Activated CD8-positive, alpha-beta T cell treated with anti-CD3 and anti-CD28 coated beads, Interleukin-2, amount 10 ng/mL, durations not matched to agents 7 days and 5 days (primary cell): ENCODE measurements around the gene TMEM222. TPM values are rescaled to one million over a fixed set of nuclear protein-coding genes. Genes with fewer than 3 reads are reported as not detected.
A peak's percentile ranks its signal among the peaks of the same experiment; 100 is the strongest.

Experiments used
- ATAC-seq: fragments of 150-1000 bp; cut with Tn5 transposase; one replicate; pipeline ENCODE4 v1.10.0; 2021; ENCODE audit warnings: moderate library complexity
- CTCF ChIA-PET: fragments of 350-600 bp; sonication (Branson Sonifier 250); formaldehyde crosslinking; loops from one replicate; lab custom pipeline; 2021; ENCODE audit warnings: antibody characterized with exemption; lab: Charles Lee
- POLR2A ChIA-PET: fragments of 350-600 bp; sonication (Branson Sonifier 250); formaldehyde crosslinking; loops from one replicate; lab custom pipeline; 2021; ENCODE audit warnings: antibody characterized with exemption; lab: Charles Lee
- DNase-seq: peaks from one replicate; pipeline ENCODE4 v3.0.0-alpha.2; 2020
- H3K27ac Mint-ChIP-seq: one replicate; pipeline ENCODE4 v1.8.0; 2021; ENCODE audit warnings: mild to moderate bottlenecking, mixed read lengths
- H3K27me3 Mint-ChIP-seq: one replicate; pipeline ENCODE4 v1.8.0; 2021; ENCODE audit warnings: low read depth, mixed read lengths
- H3K36me3 Mint-ChIP-seq: one replicate; pipeline ENCODE4 v1.8.0; 2021; ENCODE audit warnings: low read depth, mixed read lengths
- H3K4me1 Mint-ChIP-seq: one replicate; pipeline ENCODE4 v1.8.0; 2021; ENCODE audit warnings: low read depth, mixed read lengths
- H3K4me3 Mint-ChIP-seq: one replicate; pipeline ENCODE4 v1.8.0; 2021; ENCODE audit warnings: mild to moderate bottlenecking, mixed read lengths
- H3K9me3 Mint-ChIP-seq: one replicate; pipeline ENCODE4 v1.8.0; 2022; ENCODE audit warnings: mixed read lengths; ENCODE audit not compliant: insufficient read depth
- total RNA-seq, 2 experiments: library from RNA; stranded (reverse); gene quantifications; one replicate each; pipeline ENCODE4 v1.2.3, GENCODE V29; 2021

Gene TMEM222
- total RNA-seq, 2 experiments from 2014 or later = 35.2 to 38.5 TPM

DNA sequence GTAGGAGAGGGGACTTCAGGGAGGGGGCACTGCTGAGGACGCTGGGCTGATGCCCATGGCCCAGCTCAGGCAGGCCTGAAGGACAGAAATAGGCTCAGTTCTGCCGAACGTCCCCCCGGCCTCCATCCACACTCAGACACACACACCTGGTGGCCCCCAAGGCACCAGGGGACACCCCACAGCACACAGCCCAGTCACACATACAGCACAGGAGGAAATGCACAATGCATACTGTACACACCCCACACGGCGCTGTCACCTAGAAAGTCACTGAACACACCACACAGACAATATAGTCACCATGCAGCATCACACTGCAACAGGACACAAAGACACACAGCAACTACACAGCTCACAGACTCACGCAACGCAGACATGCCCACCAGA lies 20.4 kb downstream of the TMEM222 start:
- ATAC-seq (peak; percentile 58), DNase-seq (peak; percentile 63)
- H3K27ac Mint-ChIP-seq = peak overlapping the region; percentile 96
- H3K9me3 Mint-ChIP-seq = no peaks in the 10 kb centered on the region
- peak overlapping the region; percentile 91 for H3K4me3 Mint-ChIP-seq
- H3K27me3 Mint-ChIP-seq = no peaks in the 10 kb centered on the region
- CTCF ChIA-PET = interaction anchor here (0.8 to 7.2 kb wide), 12 partner anchors 9 to 265 kb away, joined by 3 to 99 read pairs (median 5); no protein-coding TSS in a partner anchor
- peaks cover 36% of the 10 kb centered on the region for H3K36me3 Mint-ChIP-seq
- POLR2A ChIA-PET = interaction anchor here (0.5 to 5.0 kb wide), 11 partner anchors 10 to 180 kb away, joined by 3 to 56 read pairs (median 4); no protein-coding TSS in a partner anchor
- H3K4me1 Mint-ChIP-seq = peaks cover 54% of the 10 kb centered on the region

- Mint-ChIP-seq H3K36me3 (peaks cover 37% of the 10 kb centered on the region), H3K4me1 (peaks cover 56% of the 10 kb centered on the region), H3K27me3 (no peaks in the 10 kb centered on the region), H3K9me3 (no peaks in the 10 kb centered on the region), H3K4me3 (peak overlapping the region; percentile 91), H3K27ac (peak overlapping the region; percentile 96)
- ChIA-PET POLR2A (interaction anchor here (0.5 to 5.0 kb wide), 10 partner anchors 13 to 259 kb away, joined by 3 to 56 read pairs (median 4); no protein-coding TSS in a partner anchor), CTCF (interaction anchor here (0.8 to 7.2 kb wide), 12 partner anchors 10 to 52 kb away, joined by 3 to 99 read pairs (median 5); partner anchors contain the start of gene MAP3K6)
- peak; percentile 85 for DNase-seq
- ATAC-seq = peak; percentile 72
Measured at GRCh38 chr1:27342778-27343638, 21.0 kb downstream of the TMEM222 start.

DNA sequence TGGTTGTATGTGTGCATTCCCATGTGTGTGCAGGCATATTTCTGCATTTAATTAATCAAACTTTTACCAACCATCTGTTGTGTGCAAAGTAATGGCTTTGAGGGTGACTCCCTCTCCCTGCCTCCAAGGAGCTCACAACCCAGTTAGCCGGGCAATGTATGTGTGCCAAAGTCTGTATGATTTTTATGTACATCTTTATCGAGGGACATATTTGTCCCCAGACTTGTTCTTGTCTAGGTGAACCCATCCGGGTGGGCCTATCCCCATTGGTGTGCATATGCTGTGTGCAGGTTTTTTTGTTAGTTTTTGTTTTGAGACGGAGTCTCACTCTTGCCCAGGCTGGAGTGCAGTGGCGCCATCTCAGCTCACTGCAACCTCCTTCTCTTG lies 21.7 kb downstream of the TMEM222 start:
- POLR2A ChIA-PET = interaction anchor here (0.6 to 5.0 kb wide), 4 partner anchors 13 to 258 kb away, joined by 3 to 56 read pairs (median 3); no protein-coding TSS in a partner anchor
- no peaks in the 10 kb centered on the region for H3K9me3 Mint-ChIP-seq
- CTCF ChIA-PET = interaction anchor here (0.8 to 7.2 kb wide), 8 partner anchors 11 to 52 kb away, joined by 3 to 99 read pairs (median 5); partner anchors contain the start of gene MAP3K6
- peak overlapping the region; percentile 91 for H3K4me3 Mint-ChIP-seq
- peaks cover 37% of the 10 kb centered on the region for H3K36me3 Mint-ChIP-seq
- peak overlapping the region; percentile 96 for H3K27ac Mint-ChIP-seq
- no peaks in the 10 kb centered on the region for H3K27me3 Mint-ChIP-seq
- ATAC-seq (no peak), DNase-seq (no peak)
- H3K4me1 Mint-ChIP-seq = peaks cover 56% of the 10 kb centered on the region

DNA sequence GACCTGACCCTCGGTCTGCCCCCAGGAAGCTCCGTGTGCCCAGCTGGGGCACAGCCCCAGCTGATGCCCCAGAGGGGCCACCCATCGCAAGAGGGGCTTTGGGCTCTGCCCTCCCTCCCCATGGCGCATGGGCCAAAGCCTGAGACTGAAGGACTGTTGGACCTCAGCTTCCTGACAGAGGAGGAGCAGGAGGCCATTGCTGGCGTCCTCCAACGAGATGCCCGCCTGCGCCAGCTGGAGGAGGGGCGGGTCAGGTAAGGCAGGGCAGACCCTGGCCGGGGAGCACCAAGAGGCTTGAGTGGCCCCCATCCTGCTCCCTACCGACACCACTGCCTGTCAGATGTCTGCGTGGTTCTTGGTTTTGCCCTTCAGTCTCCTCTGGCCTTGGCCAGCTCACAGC lies 23.3 kb downstream of the TMEM222 start:
- ChIA-PET POLR2A (interaction anchor here (5.0 kb wide), 1 partner anchor 11 kb away, joined by 56 read pairs; no protein-coding TSS in a partner anchor), CTCF (interaction anchor here (0.7 to 7.2 kb wide), 7 partner anchors 12 to 324 kb away, joined by 3 to 99 read pairs (median 5); partner anchors contain the start of genes GPR3 and MAP3K6)
- Mint-ChIP-seq H3K9me3 (no peaks in the 10 kb centered on the region), H3K4me3 (no peak overlapping the region), H3K27ac (no peak overlapping the region), H3K36me3 (peaks cover 33% of the 10 kb centered on the region), H3K4me1 (peaks cover 49% of the 10 kb centered on the region), H3K27me3 (no peaks in the 10 kb centered on the region)
- no peak for DNase-seq
- ATAC-seq = no peak

DNA sequence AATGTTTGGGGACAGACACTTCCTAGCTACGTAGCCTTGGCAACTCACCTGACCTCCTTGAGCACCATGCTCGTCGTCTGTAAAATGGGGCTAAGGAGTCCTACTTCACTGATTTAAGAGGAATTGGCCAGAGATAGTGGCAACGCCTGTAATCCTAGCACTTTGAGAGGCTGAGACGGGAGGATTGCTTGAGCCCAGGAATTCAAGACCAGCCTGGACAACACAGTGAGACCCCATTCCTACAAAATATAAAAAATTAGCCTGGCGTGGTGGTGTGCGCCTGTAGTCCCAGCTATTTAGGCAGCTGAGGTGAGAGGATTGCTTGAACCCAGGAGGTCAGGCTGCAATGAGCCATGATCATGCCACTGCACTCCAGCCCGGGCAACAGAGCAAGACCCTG lies 24.4 kb downstream of the TMEM222 start:
- ATAC-seq (no peak), DNase-seq (no peak)
- Mint-ChIP-seq H3K27ac (peak overlapping the region; percentile 5), H3K36me3 (peaks cover 33% of the 10 kb centered on the region), H3K9me3 (no peaks in the 10 kb centered on the region), H3K4me1 (peaks cover 42% of the 10 kb centered on the region), H3K27me3 (no peaks in the 10 kb centered on the region), H3K4me3 (no peak overlapping the region)
- CTCF ChIA-PET = interaction anchor here (0.9 to 7.2 kb wide), 5 partner anchors 11 to 50 kb away, joined by 3 to 99 read pairs (median 4); partner anchors contain the start of gene GPR3
- POLR2A ChIA-PET = interaction anchor here (1.1 kb wide), 1 partner anchor 10 kb away, joined by 3 read pairs; no protein-coding TSS in a partner anchor

DNA sequence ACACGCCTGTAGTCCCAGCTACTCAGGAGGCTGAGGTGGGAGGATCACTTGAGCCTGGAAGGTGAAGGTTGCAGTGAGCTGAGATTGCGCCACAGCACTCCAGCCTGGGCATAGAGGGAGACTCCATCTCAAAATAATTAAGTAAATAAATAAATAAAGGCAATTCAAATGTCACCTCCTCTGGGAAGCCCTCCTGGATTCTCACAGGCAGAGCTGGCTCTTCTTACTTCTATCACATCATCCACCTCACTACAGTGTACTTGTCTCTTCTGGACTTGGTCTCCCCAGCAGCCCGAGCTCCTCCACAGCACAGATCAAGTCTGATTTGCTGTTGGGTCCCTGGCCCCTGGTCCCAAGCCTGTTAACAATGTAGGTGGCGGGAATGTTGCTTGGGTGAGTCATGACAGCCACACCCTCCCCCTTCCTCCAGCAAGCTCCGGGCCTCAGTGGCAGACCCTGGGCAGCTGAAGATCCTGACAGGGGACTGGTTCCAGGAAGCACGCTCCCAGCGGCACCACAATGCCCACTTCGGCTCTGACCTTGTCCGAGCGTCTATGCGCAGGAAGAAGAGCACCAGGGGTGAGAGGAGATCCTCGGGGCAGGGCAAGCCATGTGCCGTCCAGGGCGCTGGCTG lies 25.1 kb downstream of the TMEM222 start:
- H3K4me3 Mint-ChIP-seq = no peak overlapping the region
- DNase-seq (no peak), ATAC-seq (no peak)
- POLR2A ChIA-PET = interaction anchor here (1.1 kb wide), 1 partner anchor 10 kb away, joined by 3 read pairs; no protein-coding TSS in a partner anchor
- H3K9me3 Mint-ChIP-seq = no peaks in the 10 kb centered on the region
- H3K36me3 Mint-ChIP-seq = peaks cover 33% of the 10 kb centered on the region
- H3K27ac Mint-ChIP-seq = no peak overlapping the region
- CTCF ChIA-PET = interaction anchor here (0.9 to 7.2 kb wide), 4 partner anchors 11 to 51 kb away, joined by 3 to 99 read pairs (median 10); no protein-coding TSS in a partner anchor
- H3K4me1 Mint-ChIP-seq = peaks cover 35% of the 10 kb centered on the region
- H3K27me3 Mint-ChIP-seq = no peaks in the 10 kb centered on the region

GRCh38 chr1:27348861-27349783 lies 27.2 kb downstream of the TMEM222 start:
- Mint-ChIP-seq H3K36me3 (peaks cover 18% of the 10 kb centered on the region), H3K4me1 (peaks cover 17% of the 10 kb centered on the region)
- peak; percentile 36 for DNase-seq

DNA sequence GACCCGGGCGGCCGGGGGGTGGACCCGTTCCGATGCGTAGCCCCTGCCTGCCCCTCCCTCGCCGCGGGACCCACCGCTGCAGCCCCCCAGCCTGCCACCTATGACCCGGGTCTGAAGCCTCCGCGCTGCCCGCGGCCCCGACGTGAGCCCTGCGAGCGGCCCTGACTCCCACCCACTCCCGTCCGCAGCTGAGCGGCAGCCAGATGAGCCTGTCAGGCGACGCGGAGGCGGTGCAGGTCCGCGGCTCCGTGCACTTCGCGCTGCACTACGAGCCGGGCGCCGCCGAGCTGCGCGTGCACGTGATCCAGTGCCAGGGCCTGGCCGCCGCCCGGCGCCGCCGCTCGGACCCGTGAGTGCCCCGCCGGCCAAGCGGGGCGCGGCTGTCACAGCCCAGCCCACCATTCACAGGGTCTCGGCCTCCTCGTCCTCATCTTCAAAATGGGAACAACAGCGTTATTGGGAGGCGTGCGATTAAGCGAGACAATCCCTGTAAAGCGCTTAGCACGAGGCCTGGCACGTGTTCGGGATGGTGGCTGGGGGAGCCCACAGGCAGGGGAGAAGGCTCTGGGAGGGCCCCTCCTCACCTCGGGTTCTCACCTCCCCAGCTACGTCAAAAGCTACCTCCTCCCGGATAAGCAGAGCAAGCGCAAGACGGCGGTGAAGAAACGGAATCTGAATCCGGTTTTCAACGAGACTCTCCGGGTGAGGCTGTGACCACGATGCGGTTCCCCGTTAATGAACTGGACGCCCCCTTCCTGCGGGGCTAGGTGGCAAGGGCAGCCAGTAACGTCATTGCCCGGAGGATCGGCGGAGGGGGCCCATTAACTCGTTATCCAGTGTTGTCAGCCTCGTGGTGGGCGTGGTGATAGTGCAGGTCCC lies 28.1 kb downstream of the TMEM222 start:
- ChIA-PET CTCF (interaction anchor here (2.0 to 2.2 kb wide), 2 partner anchors 8 to 17 kb away, joined by 10 to 11 read pairs; no protein-coding TSS in a partner anchor), POLR2A (no interaction called here)
- H3K27me3 Mint-ChIP-seq = no peaks in the 10 kb centered on the region
- no peak overlapping the region for H3K4me3 Mint-ChIP-seq
- DNase-seq (no peak), ATAC-seq (no peak)
- no peaks in the 10 kb centered on the region for H3K9me3 Mint-ChIP-seq
- peaks cover 12% of the 10 kb centered on the region for H3K4me1 Mint-ChIP-seq
- no peak overlapping the region for H3K27ac Mint-ChIP-seq
- H3K36me3 Mint-ChIP-seq = peaks cover 15% of the 10 kb centered on the region

More at GRCh38 chr1:27348861-27349783, 27.2 kb downstream of the TMEM222 start:
- H3K9me3 Mint-ChIP-seq = no peaks in the 10 kb centered on the region
- CTCF ChIA-PET = interaction anchor here (2.0 to 2.2 kb wide), 2 partner anchors 9 to 16 kb away, joined by 10 to 11 read pairs; no protein-coding TSS in a partner anchor
- H3K27ac Mint-ChIP-seq = no peak overlapping the region
- peak overlapping the region; percentile 40 for H3K4me3 Mint-ChIP-seq
- POLR2A ChIA-PET = interaction anchor here (1.2 to 1.4 kb wide), 2 partner anchors 9 to 16 kb away, joined by 5 to 6 read pairs; no protein-coding TSS in a partner anchor
- ATAC-seq = peak; percentile 65
- no peaks in the 10 kb centered on the region for H3K27me3 Mint-ChIP-seq

DNA sequence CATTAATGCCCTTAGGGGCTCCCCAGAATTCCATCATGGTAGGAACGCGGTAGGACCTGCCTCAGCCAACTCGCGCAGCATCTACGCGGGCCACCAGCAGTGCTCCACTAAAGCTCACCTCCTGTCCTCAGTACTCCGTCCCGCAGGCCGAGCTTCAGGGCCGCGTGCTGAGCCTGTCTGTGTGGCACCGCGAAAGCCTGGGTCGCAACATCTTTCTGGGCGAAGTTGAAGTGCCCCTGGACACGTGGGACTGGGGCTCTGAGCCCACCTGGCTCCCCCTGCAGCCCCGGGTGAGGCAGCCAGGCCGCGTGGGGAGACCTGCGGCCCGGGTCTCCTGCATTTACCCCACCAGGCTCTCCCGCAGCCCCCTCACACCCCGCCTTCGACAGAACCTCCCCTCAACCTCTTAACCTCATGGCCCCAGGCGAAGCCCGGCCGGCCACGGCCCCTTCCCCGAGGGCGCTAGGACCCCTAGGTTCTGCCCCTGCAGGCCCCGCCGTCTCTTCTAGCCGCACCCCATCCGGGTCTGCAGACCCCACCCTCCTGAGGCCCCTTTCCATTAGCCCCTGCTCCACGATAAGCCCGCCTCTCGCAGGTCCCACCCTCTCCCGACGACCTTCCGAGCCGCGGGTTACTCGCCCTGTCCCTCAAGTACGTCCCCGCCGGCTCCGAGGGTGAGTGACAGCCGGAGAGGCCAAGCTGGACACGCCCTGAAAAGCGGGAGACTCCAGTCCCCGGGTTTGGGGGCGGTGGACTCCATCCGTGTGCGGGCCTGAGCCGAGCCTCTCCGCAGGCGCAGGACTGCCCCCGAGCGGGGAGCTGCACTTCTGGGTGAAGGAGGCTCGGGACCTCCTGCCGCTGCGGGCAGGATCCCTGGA lies 28.9 kb downstream of the TMEM222 start:
- no peaks in the 10 kb centered on the region for H3K9me3 Mint-ChIP-seq
- ATAC-seq = no peak
- CTCF ChIA-PET = interaction anchor here (1.2 kb wide), 1 partner anchor 19 kb away, joined by 3 read pairs; no protein-coding TSS in a partner anchor
- H3K4me1 Mint-ChIP-seq = peaks cover 21% of the 10 kb centered on the region
- POLR2A ChIA-PET = no interaction called here
- no peak overlapping the region for H3K27ac Mint-ChIP-seq
- H3K4me3 Mint-ChIP-seq = no peak overlapping the region
- DNase-seq = no peak
- H3K27me3 Mint-ChIP-seq = no peaks in the 10 kb centered on the region
- peaks cover 14% of the 10 kb centered on the region for H3K36me3 Mint-ChIP-seq
